Vagina (tissue), 2 donors: ENCODE results near the gene MPP7. TPM values are rescaled to one million over a fixed set of nuclear protein-coding genes. Genes with fewer than 3 reads are reported as not detected.

Experiments
- DNase-seq, 2 donors: peaks; one replicate each; pipeline ENCODE4 v3.0.0-alpha.2; 2017; ENCODE audit errors: extremely low spot score in 2 of 2
- H3K27ac ChIP-seq: fragments of 200-600 bp; sonication (generic); one replicate; pipeline ENCODE4 v1.5.1; 2019
- H3K27me3 ChIP-seq: fragments of 200-600 bp; sonication (generic); one replicate; pipeline ENCODE4 v1.5.1; 2019
- H3K36me3 ChIP-seq, 2 donors: fragments of 200-600 bp; sonication (generic); one replicate each; pipeline ENCODE4 v1.5.1; 2017 to 2019
- H3K4me1 ChIP-seq: fragments of 200-600 bp; sonication (generic); one replicate; pipeline ENCODE4 v1.5.1; 2019
- H3K4me3 ChIP-seq, 2 donors: fragments of 200-600 bp; sonication (generic); 1 replicate in 1 of 2; 2 replicates in 1 of 2; pipeline ENCODE4 v1.5.1; 2016 to 2019
- H3K9me3 ChIP-seq: fragments of 200-600 bp; sonication (generic); one replicate; pipeline ENCODE4 v1.5.1; 2019
- CTCF ChIP-seq, 3 experiments: fragments of 450-650 bp in 2 of 3; fragments of 200-600 bp in 1 of 3; sonication (generic) in 1 of 3; IDR thresholded peaks; one replicate each; pipeline ENCODE4 v1.5.1; 2017 to 2019; ENCODE audit warnings: antibody characterized with exemption in 3 of 3, mild to moderate bottlenecking in 2 of 3, moderate library complexity in 2 of 3
- POLR2A ChIP-seq, 2 donors: fragments of 450-650 bp; IDR thresholded peaks; one replicate each; pipeline ENCODE4 v1.6.1; 2017; ENCODE audit warnings: antibody characterized with exemption in 2 of 2, mild to moderate bottlenecking in 2 of 2, moderate library complexity in 2 of 2
- POLR2AphosphoS5 ChIP-seq, 2 donors: sonication (generic); formaldehyde crosslinking; IDR thresholded peaks; one replicate each; pipeline ENCODE4 v1.9.0; 2017; ENCODE audit warnings: antibody characterized with exemption in 2 of 2, mild to moderate bottlenecking in 2 of 2, low read depth in 1 of 2; ENCODE audit not compliant: insufficient read depth in 1 of 2
- intact Hi-C: fragments of 100-400 bp; cut with DNase I; formaldehyde crosslinking; loops from one replicate; pipeline ENCODE4 v1.15.1; 2023
- total RNA-seq: library from RNA; depleted of rRNA; stranded (reverse); fragments of >200 nt; gene quantifications from one replicate; pipeline ENCODE4 v1.2.3, GENCODE V29; 2016

The MPP7 gene
- total RNA-seq, 1 donor from 2014 or later: 24.8 TPM

GRCh38 chr10:28300027-28300426, 2.8 kb downstream of the MPP7 start:
- Histone ChIP-seq H3K36me3 (no peaks in the 10 kb centered on the region), H3K27ac (no peak overlapping the region), H3K27me3 (no peaks in the 10 kb centered on the region), H3K9me3 (no peaks in the 10 kb centered on the region), H3K4me1 (peaks cover 26% of the 10 kb centered on the region), H3K4me3 (no peak overlapping the region)
- intact Hi-C loops: no loop called here
- no peak for DNase-seq
- no peak for TF ChIP-seq POLR2A (IDR thresholded peaks at IDR 0.05)
- no peak for TF ChIP-seq CTCF (IDR thresholded peaks at IDR 0.05)
- TF ChIP-seq POLR2AphosphoS5 (IDR thresholded peaks at IDR 0.05; ENCODE audit: insufficient read depth in 1 of 2, low read depth in 1 of 2): no peak

GRCh38 chr10:28298951-28299350, 3.9 kb downstream of the MPP7 start:
- DNase-seq: no peak
- H3K4me3 ChIP-seq: no peak overlapping the region
- H3K27ac ChIP-seq: no peak overlapping the region
- no peaks in the 10 kb centered on the region for H3K27me3 ChIP-seq
- intact Hi-C loops: no loop called here
- H3K9me3 ChIP-seq: no peaks in the 10 kb centered on the region
- TF ChIP-seq CTCF (IDR thresholded peaks at IDR 0.05) (no peak), POLR2A (IDR thresholded peaks at IDR 0.05) (no peak)
- peaks cover 24% of the 10 kb centered on the region for H3K4me1 ChIP-seq
- H3K36me3 ChIP-seq: no peaks in the 10 kb centered on the region

- H3K4me1 ChIP-seq: peaks cover 9% of the 10 kb centered on the region
- H3K9me3 ChIP-seq: no peaks in the 10 kb centered on the region
- no peak overlapping the region for H3K4me3 ChIP-seq
- no peaks in the 10 kb centered on the region for H3K36me3 ChIP-seq
- no peak overlapping the region for H3K27ac ChIP-seq
- no peak for DNase-seq
- intact Hi-C loops: no loop called here
- TF ChIP-seq POLR2A (IDR thresholded peaks at IDR 0.05) (no peak), CTCF (IDR thresholded peaks at IDR 0.05) (no peak), POLR2AphosphoS5 (IDR thresholded peaks at IDR 0.05; ENCODE audit: insufficient read depth in 1 of 2, low read depth in 1 of 2) (no peak)
- H3K27me3 ChIP-seq: no peaks in the 10 kb centered on the region
Measured at GRCh38 chr10:28296023-28296422, 6.8 kb downstream of the MPP7 start.

GRCh38 chr10:28295336-28295735, 7.5 kb downstream of the MPP7 start:
- Histone ChIP-seq H3K4me3 (no peak overlapping the region), H3K27me3 (no peaks in the 10 kb centered on the region), H3K4me1 (peaks cover 9% of the 10 kb centered on the region), H3K36me3 (no peaks in the 10 kb centered on the region), H3K9me3 (no peaks in the 10 kb centered on the region), H3K27ac (no peak overlapping the region)
- intact Hi-C loops: no loop called here
- DNase-seq: no peak
- TF ChIP-seq CTCF (IDR thresholded peaks at IDR 0.05) (no peak), POLR2A (IDR thresholded peaks at IDR 0.05) (no peak), POLR2AphosphoS5 (IDR thresholded peaks at IDR 0.05; ENCODE audit: insufficient read depth in 1 of 2, low read depth in 1 of 2) (no peak)

GRCh38 chr10:28294809-28295208, 8.1 kb downstream of the MPP7 start:
- intact Hi-C loops: no loop called here
- H3K4me3 ChIP-seq: no peak overlapping the region
- H3K27ac ChIP-seq: no peak overlapping the region
- TF ChIP-seq POLR2A (IDR thresholded peaks at IDR 0.05) (no peak), POLR2AphosphoS5 (IDR thresholded peaks at IDR 0.05; ENCODE audit: insufficient read depth in 1 of 2, low read depth in 1 of 2) (no peak), CTCF (IDR thresholded peaks at IDR 0.05) (no peak)
- no peaks in the 10 kb centered on the region for H3K36me3 ChIP-seq
- no peaks in the 10 kb centered on the region for H3K9me3 ChIP-seq
- no peaks in the 10 kb centered on the region for H3K27me3 ChIP-seq
- peaks cover 9% of the 10 kb centered on the region for H3K4me1 ChIP-seq
- no peak for DNase-seq
